Breast epithelium (tissue), 3 donors: ENCODE results near the gene ECE1.

Source experiments
- POLR2A ChIP-seq: fragments of 450-650 bp; IDR thresholded peaks from one replicate; pipeline ENCODE4 v1.6.1; 2016; ENCODE audit warnings: antibody characterized with exemption, mild to moderate bottlenecking, moderate library complexity
- TF ChIP-seq, protein P1 (sequence below), 3 donors: fragments of 450-650 bp; IDR thresholded peaks; one replicate each; pipeline ENCODE4 v1.5.1; 2016 to 2017; ENCODE audit warnings: antibody characterized with exemption in 3 of 3, mild to moderate bottlenecking in 3 of 3, moderate library complexity in 3 of 3

DNA sequence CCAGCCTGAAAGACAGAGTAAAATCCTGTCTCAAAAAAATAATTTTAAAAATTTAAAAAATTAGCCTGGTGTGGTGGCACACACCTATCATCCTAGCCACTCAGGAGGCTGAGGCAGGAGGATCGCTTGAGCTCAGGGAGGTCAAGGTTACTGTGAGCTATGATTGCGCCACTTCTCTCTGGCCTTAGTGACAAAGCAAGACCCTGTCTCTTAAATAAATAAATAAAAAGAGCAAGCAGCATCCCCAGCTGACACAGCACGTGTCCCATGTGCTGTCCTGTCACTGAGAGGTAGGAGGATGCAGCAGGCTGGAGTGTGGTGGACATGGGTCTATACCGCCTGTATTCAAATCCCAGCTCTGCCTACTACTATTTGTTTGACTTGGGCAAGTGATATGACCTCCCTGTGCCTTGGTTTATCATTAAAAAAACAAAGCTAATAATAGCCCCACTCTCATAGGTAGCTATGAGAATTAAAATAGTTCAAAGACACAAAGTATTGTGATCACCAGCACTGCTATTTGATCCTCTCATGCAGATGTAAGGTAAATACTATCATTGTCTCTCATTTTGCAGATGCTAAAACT is 22.2 kb upstream of the ECE1 start:
- no peak for TF ChIP-seq POLR2A
- TF ChIP-seq, protein P1, sequence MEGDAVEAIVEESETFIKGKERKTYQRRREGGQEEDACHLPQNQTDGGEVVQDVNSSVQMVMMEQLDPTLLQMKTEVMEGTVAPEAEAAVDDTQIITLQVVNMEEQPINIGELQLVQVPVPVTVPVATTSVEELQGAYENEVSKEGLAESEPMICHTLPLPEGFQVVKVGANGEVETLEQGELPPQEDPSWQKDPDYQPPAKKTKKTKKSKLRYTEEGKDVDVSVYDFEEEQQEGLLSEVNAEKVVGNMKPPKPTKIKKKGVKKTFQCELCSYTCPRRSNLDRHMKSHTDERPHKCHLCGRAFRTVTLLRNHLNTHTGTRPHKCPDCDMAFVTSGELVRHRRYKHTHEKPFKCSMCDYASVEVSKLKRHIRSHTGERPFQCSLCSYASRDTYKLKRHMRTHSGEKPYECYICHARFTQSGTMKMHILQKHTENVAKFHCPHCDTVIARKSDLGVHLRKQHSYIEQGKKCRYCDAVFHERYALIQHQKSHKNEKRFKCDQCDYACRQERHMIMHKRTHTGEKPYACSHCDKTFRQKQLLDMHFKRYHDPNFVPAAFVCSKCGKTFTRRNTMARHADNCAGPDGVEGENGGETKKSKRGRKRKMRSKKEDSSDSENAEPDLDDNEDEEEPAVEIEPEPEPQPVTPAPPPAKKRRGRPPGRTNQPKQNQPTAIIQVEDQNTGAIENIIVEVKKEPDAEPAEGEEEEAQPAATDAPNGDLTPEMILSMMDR (IDR thresholded peaks at IDR 0.05) = no peak
